ENCODE measurements around the gene PTPRA.
"Not testable (repeated sequence)": the region's sequence is repeated elsewhere in the genome, so short reads cannot be mapped to it uniquely, and the experiment has no call there.

Gene PTPRA

DNA sequence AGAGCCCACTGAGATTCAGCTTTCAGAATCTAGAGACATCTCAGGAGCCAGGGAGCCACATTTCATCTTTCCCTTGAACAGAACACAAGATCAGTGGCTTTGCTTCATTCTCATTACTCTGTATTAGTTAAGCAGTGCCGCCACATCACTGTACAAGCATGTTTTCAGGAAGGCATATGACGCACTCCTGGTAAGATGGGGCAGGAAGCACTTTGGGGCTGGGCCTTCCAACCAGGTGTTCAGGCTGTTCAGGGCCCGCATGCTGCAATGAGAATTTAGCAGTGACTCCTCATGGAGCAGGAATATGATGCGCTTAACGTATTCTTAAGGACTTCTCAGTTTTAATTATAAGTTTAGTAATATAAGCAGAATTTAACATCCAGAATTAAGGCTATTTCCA is 140.5 kb downstream of the PTPRA start:
- Histone ChIP-seq H3K9me3 (ENCODE audit: insufficient read depth, low read length) (no peaks in the 10 kb centered on the region), H3K36me3 (ENCODE audit: insufficient read depth, insufficient read length, low read length) (peaks cover 20% of the 10 kb centered on the region), H3K4me1 (ENCODE audit: insufficient read depth, insufficient read length) (no peaks in the 10 kb centered on the region), H3K27me3 (ENCODE audit: insufficient read depth, insufficient read length) (no peaks in the 10 kb centered on the region), H3K4me3 (ENCODE audit: insufficient read length, low read depth) (no peak overlapping the region), H3K9ac (ENCODE audit: insufficient read length, low read depth) (no peak overlapping the region)
- no peak for DNase-seq (ENCODE audit: low read depth, low spot score)
- TF ChIP-seq YY1 (IDR thresholded peaks at IDR 0.05; ENCODE audit: insufficient read depth, insufficient read length) (no peak), ZNF274 (IDR thresholded peaks at IDR 0.05; ENCODE audit: low read depth, low read length) (no peak), SUZ12 (IDR thresholded peaks at IDR 0.05; ENCODE audit: extremely low read depth, insufficient read depth, insufficient read length) (no peak)

DNA sequence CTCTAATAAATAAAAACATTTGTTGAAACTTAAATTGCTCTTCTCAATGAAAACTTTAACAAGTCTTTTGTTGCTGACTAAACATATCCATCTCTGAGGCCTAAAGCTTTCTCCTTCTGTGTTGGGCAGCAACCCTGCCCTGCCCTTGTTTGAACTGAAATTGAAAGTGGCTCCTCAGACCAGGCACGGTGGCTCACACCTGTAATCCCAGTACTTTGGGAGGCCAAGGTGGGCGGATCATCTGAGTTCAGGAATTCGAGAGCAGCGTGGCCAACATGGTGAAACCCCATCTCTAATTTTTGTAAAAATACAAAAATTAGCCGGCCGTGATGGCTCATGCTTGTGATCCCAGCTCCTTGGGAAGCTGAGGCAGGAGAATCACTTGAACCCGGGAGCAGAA is 140.9 kb downstream of the PTPRA start:
- no peak overlapping the region for H3K9ac ChIP-seq (ENCODE audit: insufficient read length, low read depth)
- TF ChIP-seq YY1 (IDR thresholded peaks at IDR 0.05; ENCODE audit: insufficient read depth, insufficient read length): no peak
- no peak for TF ChIP-seq SUZ12 (IDR thresholded peaks at IDR 0.05; ENCODE audit: extremely low read depth, insufficient read depth, insufficient read length)
- TF ChIP-seq ZNF274 (IDR thresholded peaks at IDR 0.05; ENCODE audit: low read depth, low read length): no peak
- no peak for DNase-seq (ENCODE audit: low read depth, low spot score)
- no peak overlapping the region for H3K4me3 ChIP-seq (ENCODE audit: insufficient read length, low read depth)
- peaks cover 20% of the 10 kb centered on the region for H3K36me3 ChIP-seq (ENCODE audit: insufficient read depth, insufficient read length, low read length)
- H3K4me1 ChIP-seq (ENCODE audit: insufficient read depth, insufficient read length): no peaks in the 10 kb centered on the region
- no peaks in the 10 kb centered on the region for H3K27me3 ChIP-seq (ENCODE audit: insufficient read depth, insufficient read length)
- H3K9me3 ChIP-seq (ENCODE audit: insufficient read depth, low read length): no peaks in the 10 kb centered on the region

DNA sequence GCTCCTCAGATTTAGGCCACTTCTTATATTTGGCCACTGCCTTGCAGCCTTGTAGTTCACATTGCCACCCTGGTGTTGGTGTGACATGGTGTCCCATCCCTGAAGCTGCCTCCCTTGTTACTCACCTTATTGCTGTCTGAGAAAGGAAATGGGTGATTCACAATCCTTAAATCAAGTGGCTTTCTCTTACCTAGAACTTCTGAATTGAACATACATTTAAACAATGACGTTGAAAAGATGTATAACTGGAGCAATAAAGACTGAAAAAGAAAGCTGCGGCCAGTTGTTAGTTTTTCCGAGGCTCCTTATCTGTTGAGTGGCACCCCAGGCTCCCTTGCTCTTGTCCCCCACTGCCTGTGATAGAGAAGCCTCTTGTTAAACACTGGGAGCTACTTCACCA is 141.4 kb downstream of the PTPRA start:
- TF ChIP-seq YY1 (IDR thresholded peaks at IDR 0.05; ENCODE audit: insufficient read depth, insufficient read length): no peak
- no peak for TF ChIP-seq ZNF274 (IDR thresholded peaks at IDR 0.05; ENCODE audit: low read depth, low read length)
- no peak for TF ChIP-seq SUZ12 (IDR thresholded peaks at IDR 0.05; ENCODE audit: extremely low read depth, insufficient read depth, insufficient read length)
- peaks cover 19% of the 10 kb centered on the region for H3K36me3 ChIP-seq (ENCODE audit: insufficient read depth, insufficient read length, low read length)

DNA sequence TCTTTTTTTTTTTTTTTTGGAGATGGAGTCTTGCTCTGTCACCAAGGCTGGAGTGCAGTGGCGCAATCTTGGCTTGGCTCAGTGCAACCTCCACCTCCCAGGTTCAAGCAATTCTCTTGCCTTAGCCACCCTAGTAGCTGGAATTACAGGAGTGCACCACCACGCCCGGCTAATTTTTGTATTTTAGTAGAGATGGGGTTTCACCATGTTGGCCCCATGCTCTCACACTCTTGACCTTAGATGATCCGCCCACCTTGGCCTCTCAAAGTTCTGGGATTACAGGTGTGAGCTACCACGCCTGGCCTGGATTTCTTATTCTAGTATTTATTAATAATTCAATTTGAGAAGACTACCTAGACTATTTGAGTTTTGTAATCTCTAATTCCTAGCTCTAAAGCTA is 142.0 kb downstream of the PTPRA start:
- DNase-seq (ENCODE audit: low read depth, low spot score); H3K4me3 ChIP-seq (ENCODE audit: insufficient read length, low read depth); H3K9ac ChIP-seq (ENCODE audit: insufficient read length, low read depth); H3K4me1 ChIP-seq (ENCODE audit: insufficient read depth, insufficient read length); H3K27me3 ChIP-seq (ENCODE audit: insufficient read depth, insufficient read length); H3K9me3 ChIP-seq (ENCODE audit: insufficient read depth, low read length): not testable (repeated sequence)
- H3K36me3 ChIP-seq (ENCODE audit: insufficient read depth, insufficient read length, low read length): peaks cover 14% of the 10 kb centered on the region

More for the DNA sequence above, 141.4 kb downstream of the PTPRA start:
- Histone ChIP-seq H3K27me3 (ENCODE audit: insufficient read depth, insufficient read length) (no peaks in the 10 kb centered on the region), H3K9me3 (ENCODE audit: insufficient read depth, low read length) (no peaks in the 10 kb centered on the region; the same call in 1 of the 2 replicates), H3K9ac (ENCODE audit: insufficient read length, low read depth) (no peak overlapping the region), H3K4me3 (ENCODE audit: insufficient read length, low read depth) (no peak overlapping the region), H3K4me1 (ENCODE audit: insufficient read depth, insufficient read length) (no peaks in the 10 kb centered on the region)
- no peak for DNase-seq (ENCODE audit: low read depth, low spot score)

DNA sequence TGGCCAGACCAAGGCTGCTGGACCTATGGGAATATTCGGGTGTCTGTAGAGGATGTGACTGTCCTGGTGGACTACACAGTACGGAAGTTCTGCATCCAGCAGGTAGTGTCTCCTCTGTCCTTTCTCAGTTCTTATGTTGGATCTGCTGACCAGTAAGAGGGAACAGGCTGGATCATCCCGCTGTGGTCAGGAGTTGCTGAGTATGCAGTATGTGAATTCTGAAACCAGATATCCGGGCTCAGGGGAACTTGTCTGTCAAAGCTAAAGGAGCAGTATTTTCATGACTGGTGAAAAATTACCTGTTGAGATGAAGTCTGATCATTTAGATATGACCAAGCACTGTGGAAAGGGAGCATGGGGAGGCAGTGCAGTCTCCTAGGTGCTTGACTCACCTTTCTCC is 148.0 kb downstream of the PTPRA start:
- H3K4me1 ChIP-seq (ENCODE audit: insufficient read depth, insufficient read length): no peaks in the 10 kb centered on the region
- H3K36me3 ChIP-seq (ENCODE audit: insufficient read depth, insufficient read length, low read length): peaks cover 51% of the 10 kb centered on the region
- no peaks in the 10 kb centered on the region; the same call in 1 of the 2 replicates for H3K9me3 ChIP-seq (ENCODE audit: insufficient read depth, low read length)
- TF ChIP-seq SUZ12 (IDR thresholded peaks at IDR 0.05; ENCODE audit: extremely low read depth, insufficient read depth, insufficient read length) (no peak), YY1 (IDR thresholded peaks at IDR 0.05; ENCODE audit: insufficient read depth, insufficient read length) (no peak), ZNF274 (IDR thresholded peaks at IDR 0.05; ENCODE audit: low read depth, low read length) (no peak)
- DNase-seq (ENCODE audit: low read depth, low spot score): no peak
- H3K9ac ChIP-seq (ENCODE audit: insufficient read length, low read depth): no peak overlapping the region
- H3K27me3 ChIP-seq (ENCODE audit: insufficient read depth, insufficient read length): no peaks in the 10 kb centered on the region
- H3K4me3 ChIP-seq (ENCODE audit: insufficient read length, low read depth): no peak overlapping the region

DNA sequence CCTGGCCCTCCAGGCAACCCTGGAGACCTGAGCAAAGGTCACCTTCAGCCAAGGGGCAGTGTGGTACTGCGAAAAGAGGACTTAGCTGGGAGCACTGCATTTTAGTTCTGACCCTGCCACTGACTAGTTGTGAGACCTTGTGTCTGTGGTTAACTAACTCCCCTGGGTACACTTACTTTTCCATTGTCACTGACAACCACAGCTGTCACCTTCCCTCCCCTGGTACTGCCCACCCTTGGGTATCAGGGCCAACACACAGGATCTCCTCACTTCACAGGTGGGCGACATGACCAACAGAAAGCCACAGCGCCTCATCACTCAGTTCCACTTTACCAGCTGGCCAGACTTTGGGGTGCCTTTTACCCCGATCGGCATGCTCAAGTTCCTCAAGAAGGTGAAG is 148.5 kb downstream of the PTPRA start:
- H3K4me3 ChIP-seq (ENCODE audit: insufficient read length, low read depth): no peak overlapping the region
- no peaks in the 10 kb centered on the region; the same call in 1 of the 2 replicates for H3K9me3 ChIP-seq (ENCODE audit: insufficient read depth, low read length)
- peaks cover 55% of the 10 kb centered on the region for H3K36me3 ChIP-seq (ENCODE audit: insufficient read depth, insufficient read length, low read length)
- H3K4me1 ChIP-seq (ENCODE audit: insufficient read depth, insufficient read length): no peaks in the 10 kb centered on the region
- no peak overlapping the region for H3K9ac ChIP-seq (ENCODE audit: insufficient read length, low read depth)
- no peaks in the 10 kb centered on the region for H3K27me3 ChIP-seq (ENCODE audit: insufficient read depth, insufficient read length)
- no peak for DNase-seq (ENCODE audit: low read depth, low spot score)
- no peak for TF ChIP-seq ZNF274 (IDR thresholded peaks at IDR 0.05; ENCODE audit: low read depth, low read length)
- no peak for TF ChIP-seq SUZ12 (IDR thresholded peaks at IDR 0.05; ENCODE audit: extremely low read depth, insufficient read depth, insufficient read length)
- TF ChIP-seq YY1 (IDR thresholded peaks at IDR 0.05; ENCODE audit: insufficient read depth, insufficient read length): no peak

DNA sequence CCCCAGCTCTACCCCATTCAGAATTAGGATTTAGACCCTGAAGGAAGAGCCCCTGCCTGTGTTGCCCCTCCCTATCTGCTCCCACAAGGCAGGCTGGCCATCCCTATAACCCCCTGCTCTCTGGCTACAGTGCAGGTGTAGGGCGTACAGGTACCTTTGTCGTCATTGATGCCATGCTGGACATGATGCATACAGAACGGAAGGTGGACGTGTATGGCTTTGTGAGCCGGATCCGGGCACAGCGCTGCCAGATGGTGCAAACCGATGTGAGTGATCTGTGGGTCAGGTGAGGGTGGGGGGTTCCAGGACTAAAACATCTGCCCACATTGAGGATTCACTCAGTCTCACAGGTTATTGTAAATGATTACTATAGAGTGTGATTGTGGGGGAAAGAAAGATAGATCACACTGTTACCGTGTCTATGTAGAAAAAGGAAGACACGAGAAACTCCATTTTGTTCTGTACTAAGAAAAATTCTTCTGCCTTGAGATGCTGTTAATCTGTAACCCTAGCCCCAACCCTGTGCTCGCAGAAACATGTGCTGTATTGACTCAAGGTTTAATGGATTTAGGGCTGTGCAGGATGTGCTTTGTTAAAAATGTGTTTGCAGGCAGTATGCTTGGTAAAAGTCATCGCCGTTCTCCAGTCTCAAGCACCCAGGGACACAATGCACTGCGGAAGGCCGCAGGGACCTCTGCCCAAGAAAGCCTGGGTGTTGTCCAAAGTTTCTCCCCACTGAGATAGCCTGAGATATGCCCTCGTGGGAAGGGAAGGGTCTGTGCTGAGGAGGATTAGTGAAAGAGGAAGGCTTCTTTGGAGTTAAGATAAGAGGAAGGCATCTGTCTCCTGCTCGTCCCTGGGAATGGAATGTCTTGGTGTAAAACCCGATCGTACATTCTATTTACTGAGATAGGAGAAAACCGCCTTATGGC is 149.5 kb downstream of the PTPRA start:
- H3K9me3 ChIP-seq (ENCODE audit: insufficient read depth, low read length); H3K4me3 ChIP-seq (ENCODE audit: insufficient read length, low read depth); H3K27me3 ChIP-seq (ENCODE audit: insufficient read depth, insufficient read length); H3K9ac ChIP-seq (ENCODE audit: insufficient read length, low read depth); H3K4me1 ChIP-seq (ENCODE audit: insufficient read depth, insufficient read length); DNase-seq (ENCODE audit: low read depth, low spot score): not testable (repeated sequence)
- peaks cover 59% of the 10 kb centered on the region for H3K36me3 ChIP-seq (ENCODE audit: insufficient read depth, insufficient read length, low read length)

Data from NT2/D1 (cell line).